ENCODE data around the gene TMEM178A. TPM values are rescaled to one million over a fixed set of nuclear protein-coding genes. Genes with fewer than 3 reads are reported as not detected.
"Not testable (repeated sequence)": the region's sequence is repeated elsewhere in the genome, so short reads cannot be mapped to it uniquely, and the experiment has no call there.

The TMEM178A gene
- total RNA-seq, 4 donors from 2014 or later: 0.70 to 9.9 (median 3.9) TPM

DNA sequence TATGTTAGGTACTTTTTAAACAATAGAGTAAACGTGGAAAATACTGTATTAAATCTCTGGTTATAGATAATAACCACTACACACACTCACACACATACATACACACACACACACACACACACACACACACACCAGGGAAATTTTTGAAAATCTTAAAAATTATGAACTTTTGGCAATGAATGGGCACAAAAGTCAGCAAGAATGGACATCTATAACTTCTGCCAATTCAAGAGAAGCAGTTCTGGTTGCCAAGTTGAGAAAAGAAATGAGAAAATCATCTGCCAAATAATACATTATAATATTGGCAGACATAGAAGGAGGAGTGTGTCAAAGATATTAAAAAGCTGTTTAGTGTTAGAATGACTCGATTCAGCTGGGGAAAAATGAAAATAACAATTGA lies 42.9 kb upstream of the TMEM178A start:
- Histone ChIP-seq H3K4me1 (no peaks in the 10 kb centered on the region), H3K9me3 (no peaks in the 10 kb centered on the region), H3K36me3 (no peaks in the 10 kb centered on the region), H3K27ac (no peak overlapping the region), H3K4me3 (no peak overlapping the region), H3K27me3 (no peaks in the 10 kb centered on the region)
- TF ChIP-seq, protein P1, sequence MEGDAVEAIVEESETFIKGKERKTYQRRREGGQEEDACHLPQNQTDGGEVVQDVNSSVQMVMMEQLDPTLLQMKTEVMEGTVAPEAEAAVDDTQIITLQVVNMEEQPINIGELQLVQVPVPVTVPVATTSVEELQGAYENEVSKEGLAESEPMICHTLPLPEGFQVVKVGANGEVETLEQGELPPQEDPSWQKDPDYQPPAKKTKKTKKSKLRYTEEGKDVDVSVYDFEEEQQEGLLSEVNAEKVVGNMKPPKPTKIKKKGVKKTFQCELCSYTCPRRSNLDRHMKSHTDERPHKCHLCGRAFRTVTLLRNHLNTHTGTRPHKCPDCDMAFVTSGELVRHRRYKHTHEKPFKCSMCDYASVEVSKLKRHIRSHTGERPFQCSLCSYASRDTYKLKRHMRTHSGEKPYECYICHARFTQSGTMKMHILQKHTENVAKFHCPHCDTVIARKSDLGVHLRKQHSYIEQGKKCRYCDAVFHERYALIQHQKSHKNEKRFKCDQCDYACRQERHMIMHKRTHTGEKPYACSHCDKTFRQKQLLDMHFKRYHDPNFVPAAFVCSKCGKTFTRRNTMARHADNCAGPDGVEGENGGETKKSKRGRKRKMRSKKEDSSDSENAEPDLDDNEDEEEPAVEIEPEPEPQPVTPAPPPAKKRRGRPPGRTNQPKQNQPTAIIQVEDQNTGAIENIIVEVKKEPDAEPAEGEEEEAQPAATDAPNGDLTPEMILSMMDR (IDR thresholded peaks at IDR 0.05): no peak
- no peak for TF ChIP-seq POLR2A (IDR thresholded peaks at IDR 0.05)
- no peak for DNase-seq

DNA sequence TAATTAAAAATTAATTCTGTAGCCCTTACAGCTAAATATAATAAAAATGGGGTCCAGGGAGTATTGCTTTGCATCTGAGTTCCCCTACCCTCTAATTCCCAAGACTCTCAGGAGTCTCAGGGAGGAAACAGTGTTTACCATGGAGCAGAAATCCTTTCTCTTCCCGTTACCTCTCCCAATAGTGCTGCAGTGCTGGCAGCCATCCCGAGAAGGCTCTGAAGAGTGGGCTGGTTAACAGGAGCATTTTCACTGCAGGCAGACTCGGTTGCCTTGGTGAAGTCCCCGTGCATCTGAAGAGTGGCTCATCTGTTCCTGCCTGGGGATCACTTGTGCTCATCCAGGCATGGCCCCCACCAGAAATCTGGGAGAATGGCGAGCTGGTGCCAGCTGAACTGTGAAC lies 41.8 kb upstream of the TMEM178A start:
- Histone ChIP-seq H3K4me1 (no peaks in the 10 kb centered on the region), H3K27ac (no peak overlapping the region), H3K27me3 (no peaks in the 10 kb centered on the region), H3K36me3 (no peaks in the 10 kb centered on the region), H3K4me3 (no peak overlapping the region), H3K9me3 (no peaks in the 10 kb centered on the region)
- TF ChIP-seq, protein P1 (IDR thresholded peaks at IDR 0.05): no peak
- no peak for TF ChIP-seq POLR2A (IDR thresholded peaks at IDR 0.05)
- DNase-seq: no peak

DNA sequence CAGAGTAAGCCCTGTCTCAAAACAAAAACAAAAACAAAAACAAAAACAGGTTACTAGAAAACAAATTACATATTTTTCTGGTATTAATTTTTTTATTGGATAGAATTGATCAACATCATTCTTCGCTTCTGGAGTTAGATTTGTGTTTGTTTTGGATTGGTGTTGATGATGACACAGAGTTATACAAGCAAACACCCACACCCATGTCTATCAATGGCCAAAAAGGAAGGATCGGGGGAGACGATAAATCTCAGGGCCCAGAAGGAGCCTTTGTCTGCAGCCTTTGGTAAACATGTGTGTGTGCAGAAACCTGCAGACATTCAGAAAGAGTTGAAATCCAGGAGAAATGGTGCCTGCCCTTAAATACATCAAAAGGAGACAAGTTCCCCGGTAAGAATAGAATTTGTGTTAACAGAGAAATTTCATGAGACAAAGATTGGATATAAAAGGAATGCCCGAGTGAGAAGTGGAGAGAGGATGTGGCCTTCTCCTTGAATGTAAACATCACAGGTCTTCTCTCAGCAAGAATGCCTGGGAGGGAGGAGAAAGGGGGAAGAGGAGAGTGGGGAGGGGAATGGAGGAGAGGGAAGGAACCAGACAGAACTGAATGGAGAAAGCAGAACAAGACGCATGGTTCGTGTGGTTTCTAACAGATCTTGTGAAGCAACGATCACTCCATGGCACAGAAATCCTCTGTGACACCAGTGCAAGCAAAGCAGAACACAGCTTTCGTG lies 40.4 kb upstream of the TMEM178A start:
- Histone ChIP-seq H3K9me3 (no peaks in the 10 kb centered on the region), H3K27me3 (no peaks in the 10 kb centered on the region), H3K27ac (no peak overlapping the region), H3K4me1 (no peaks in the 10 kb centered on the region), H3K36me3 (no peaks in the 10 kb centered on the region), H3K4me3 (no peak overlapping the region)
- no peak for DNase-seq
- no peak for TF ChIP-seq POLR2A (IDR thresholded peaks at IDR 0.05)
- TF ChIP-seq, protein P1 (IDR thresholded peaks at IDR 0.05): no peak

DNA sequence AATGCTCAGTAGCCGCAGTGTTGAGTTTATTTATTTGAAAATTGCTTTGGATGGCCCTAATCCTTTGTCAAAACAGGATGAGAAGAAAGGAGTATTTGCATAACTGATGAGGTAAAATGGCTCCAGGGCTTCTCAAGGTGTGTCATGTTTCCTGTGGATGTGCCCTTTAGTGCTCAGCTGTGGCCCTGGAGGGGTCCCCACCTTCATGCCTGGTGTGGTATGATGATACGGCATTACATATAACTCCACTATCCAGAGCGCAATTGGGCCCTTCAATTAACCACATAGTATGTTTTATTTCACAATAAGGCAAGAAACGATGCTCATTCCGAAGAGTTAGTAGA lies 39.8 kb upstream of the TMEM178A start:
- Histone ChIP-seq H3K36me3 (no peaks in the 10 kb centered on the region), H3K27me3 (no peaks in the 10 kb centered on the region), H3K9me3 (no peaks in the 10 kb centered on the region), H3K4me3 (no peak overlapping the region), H3K4me1 (no peaks in the 10 kb centered on the region), H3K27ac (no peak overlapping the region)
- no peak for DNase-seq
- TF ChIP-seq POLR2A (IDR thresholded peaks at IDR 0.05): no peak
- TF ChIP-seq, protein P1 (IDR thresholded peaks at IDR 0.05): no peak

DNA sequence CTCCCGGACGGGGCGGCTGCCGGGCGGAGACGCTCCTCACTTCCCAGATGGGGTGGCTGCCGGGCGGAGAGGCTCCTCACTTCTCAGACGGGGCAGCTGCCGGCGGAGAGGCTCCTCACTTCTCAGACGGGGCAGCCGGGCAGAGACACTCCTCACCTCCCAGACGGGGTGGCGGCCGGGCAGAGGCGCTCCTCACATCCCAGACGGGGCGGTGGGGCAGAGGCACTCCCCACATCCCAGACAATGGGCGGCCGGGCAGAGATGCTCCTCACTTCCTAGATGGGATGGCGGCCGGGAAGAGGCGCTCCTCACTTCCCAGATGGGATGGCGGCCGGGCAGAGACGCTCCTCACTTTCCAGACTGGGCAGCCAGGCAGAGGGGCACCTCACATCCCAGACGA lies 37.4 kb upstream of the TMEM178A start:
- H3K27ac ChIP-seq, DNase-seq, H3K9me3 ChIP-seq, H3K4me3 ChIP-seq, H3K4me1 ChIP-seq, H3K36me3 ChIP-seq, H3K27me3 ChIP-seq: not testable (repeated sequence)

DNA sequence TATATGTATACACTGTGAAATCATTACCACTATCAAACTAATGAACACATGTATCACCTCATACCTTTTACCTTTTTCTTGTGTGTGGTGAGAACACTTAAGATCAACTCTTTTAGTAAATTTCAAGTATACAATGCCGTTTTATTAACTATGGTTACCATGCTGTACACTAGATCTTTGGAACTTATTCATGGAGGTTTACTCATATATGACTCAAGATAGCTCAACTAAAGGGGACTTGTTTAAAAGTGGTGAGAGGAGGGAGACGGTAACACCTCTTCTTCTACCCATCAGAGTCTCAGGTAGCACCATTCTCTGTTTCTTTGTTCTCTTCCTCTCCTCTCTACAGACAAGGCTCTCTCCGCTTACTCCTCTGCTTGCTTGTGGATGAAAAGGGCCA lies 36.1 kb upstream of the TMEM178A start:
- Histone ChIP-seq H3K27me3 (no peaks in the 10 kb centered on the region), H3K4me1 (no peaks in the 10 kb centered on the region), H3K36me3 (no peaks in the 10 kb centered on the region), H3K4me3 (no peak overlapping the region), H3K9me3 (no peaks in the 10 kb centered on the region), H3K27ac (no peak overlapping the region)
- DNase-seq: no peak
- TF ChIP-seq, protein P1 (IDR thresholded peaks at IDR 0.05): no peak
- no peak for TF ChIP-seq POLR2A (IDR thresholded peaks at IDR 0.05)
